GM12864 (cell line): ENCODE data around the gene LTF.
"Not testable (repeated sequence)": the region's sequence is repeated elsewhere in the genome, so short reads cannot be mapped to it uniquely, and the experiment has no call there.

Experiments used
- DNase-seq: peaks from one replicate; pipeline ENCODE4 v3.0.0-alpha.2; 2011; ENCODE audit warnings: low read depth
- H3K4me3 ChIP-seq: 2 replicates; pipeline ENCODE4 v1.5.1; 2011; ENCODE audit warnings: mild to moderate bottlenecking, low read depth, low read length, control low read depth
- CTCF ChIP-seq: IDR thresholded peaks from 2 replicates; pipeline ENCODE4 v1.5.1; 2011; ENCODE audit warnings: low read depth, mild to moderate bottlenecking, moderate library complexity, low read length, control low read depth, inconsistent platforms; ENCODE audit errors: missing control alignments

Gene LTF

DNA sequence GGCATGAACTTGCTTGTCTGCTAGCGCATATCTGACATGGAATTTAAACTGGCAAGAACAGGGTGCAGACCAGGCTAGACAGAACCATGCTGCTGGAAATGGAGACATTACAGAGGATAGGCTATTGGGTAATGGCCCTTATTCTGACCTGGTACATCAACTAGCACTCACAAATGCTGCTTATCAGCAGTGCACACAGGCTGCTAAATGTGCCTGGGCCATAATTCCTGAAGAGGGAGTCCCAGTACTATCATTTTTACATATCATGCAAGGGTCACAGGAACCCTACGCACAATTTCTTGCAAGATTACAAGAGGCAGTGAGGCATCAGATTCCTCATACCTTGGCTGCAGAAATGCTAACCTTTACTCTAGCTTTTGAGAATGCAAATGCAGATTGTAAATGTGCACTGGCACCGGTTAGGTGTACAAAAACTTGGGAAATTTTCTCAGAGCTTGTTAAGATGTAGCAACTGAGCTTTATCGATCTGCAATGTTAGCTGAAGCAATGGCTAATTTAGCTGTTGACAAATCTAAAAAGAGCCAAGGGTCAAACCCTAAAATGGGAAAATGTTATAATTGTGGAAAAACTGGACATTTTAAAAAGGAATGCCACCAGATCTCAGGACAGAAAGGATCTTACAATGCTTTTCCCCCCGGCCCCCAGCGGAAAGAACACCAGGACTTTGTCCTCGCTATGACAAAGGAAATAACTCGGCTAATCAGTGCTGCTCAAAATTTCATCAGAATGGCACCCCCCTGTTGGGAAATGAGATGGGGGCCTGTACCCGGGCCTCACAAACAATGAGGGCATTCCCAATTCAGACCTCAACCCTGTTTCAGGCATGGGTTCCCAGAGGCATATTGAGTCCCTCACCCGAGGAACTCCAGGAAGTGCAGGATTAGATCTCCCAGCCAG lies 36.5 kb downstream of the LTF start:
- no peak for DNase-seq
- no peak for TF ChIP-seq CTCF
- H3K4me3 ChIP-seq = no peak overlapping the region

GRCh38 chr3:46427404-46427803 lies 37.3 kb downstream of the LTF start:
- not testable (repeated sequence) for DNase-seq, H3K4me3 ChIP-seq

- not testable (repeated sequence) for DNase-seq, H3K4me3 ChIP-seq
Observed at GRCh38 chr3:46426476-46426875, 38.2 kb downstream of the LTF start.

- DNase-seq = no peak
- TF ChIP-seq CTCF = no peak
- H3K4me3 ChIP-seq = no peak overlapping the region
Observed at GRCh38 chr3:46423588-46423987, 41.1 kb downstream of the LTF start.

- no peak overlapping the region for H3K4me3 ChIP-seq
- TF ChIP-seq CTCF = no peak
- DNase-seq = no peak
Observed at GRCh38 chr3:46422617-46423016, 42.1 kb downstream of the LTF start.

DNA sequence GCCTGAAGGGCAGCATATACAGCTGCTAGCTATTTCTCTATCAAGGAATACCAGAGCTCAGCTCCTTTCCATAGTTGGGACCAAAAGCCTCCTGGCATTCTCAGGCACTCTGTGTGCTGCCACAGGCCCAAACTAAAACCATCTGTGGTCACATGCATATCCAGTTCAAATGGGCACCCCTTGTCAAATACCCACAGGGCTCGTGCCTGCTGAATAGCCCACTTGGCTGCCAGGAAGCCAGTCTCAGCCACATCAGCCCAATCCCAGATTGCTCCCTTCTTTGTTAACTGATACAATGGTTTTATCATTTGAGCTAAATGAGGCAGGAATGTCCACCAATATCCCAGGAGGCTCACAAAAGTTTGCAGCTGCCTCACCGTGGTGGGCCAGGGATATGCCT lies 43.8 kb downstream of the LTF start:
- no peak for DNase-seq
- H3K4me3 ChIP-seq = no peak overlapping the region
- no peak for TF ChIP-seq CTCF

- no peak overlapping the region for H3K4me3 ChIP-seq
- TF ChIP-seq CTCF = no peak
- DNase-seq = no peak
Observed at GRCh38 chr3:46419816-46420215, 44.9 kb downstream of the LTF start.

GRCh38 chr3:46417841-46418611 lies 46.7 kb downstream of the LTF start:
- no peak for DNase-seq
- no peak overlapping the region for H3K4me3 ChIP-seq
- TF ChIP-seq CTCF = no peak
